ENCODE results near the gene USB1.

Gene USB1

DNA sequence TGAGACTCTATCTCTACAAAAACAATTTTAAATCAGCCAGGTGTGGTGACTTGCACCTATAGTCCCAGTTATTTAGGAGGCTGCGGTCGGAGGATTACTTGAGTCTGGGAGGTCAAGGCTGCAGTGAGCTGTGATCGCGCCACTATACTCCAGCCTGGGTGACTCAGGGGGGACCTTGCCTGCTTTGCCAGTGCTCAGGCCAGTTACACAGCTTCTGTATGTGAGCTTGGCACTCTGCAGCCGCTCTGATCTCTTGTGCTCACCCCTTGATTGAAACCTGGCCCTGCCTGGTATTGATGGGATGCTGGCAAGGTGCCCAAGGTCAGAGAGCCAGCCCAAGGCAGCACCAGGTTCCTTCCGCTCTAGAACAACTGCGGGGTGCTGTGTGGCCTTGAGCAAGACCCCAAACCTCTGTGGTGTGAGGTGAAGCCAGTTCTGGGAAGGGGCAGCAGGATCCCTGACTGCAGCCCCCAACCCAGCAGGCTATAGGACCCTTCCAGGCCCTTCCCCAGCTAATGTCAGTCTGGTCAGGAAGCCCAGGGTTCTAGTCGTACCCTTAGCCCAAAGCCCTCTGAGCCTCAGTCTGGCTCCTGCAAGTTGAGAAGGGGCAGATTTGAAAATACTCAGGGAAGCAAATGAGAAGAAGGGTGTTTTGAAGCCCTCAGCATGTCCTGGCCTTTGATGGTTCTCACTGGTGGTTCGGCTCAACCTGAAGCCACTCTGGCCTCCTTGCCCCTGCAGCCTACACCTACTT is 43.2 kb downstream of the USB1 start:
- no peak for DNase-seq (ENCODE audit: low read depth, low spot score)
- H3K27ac ChIP-seq = no peak overlapping the region

DNA sequence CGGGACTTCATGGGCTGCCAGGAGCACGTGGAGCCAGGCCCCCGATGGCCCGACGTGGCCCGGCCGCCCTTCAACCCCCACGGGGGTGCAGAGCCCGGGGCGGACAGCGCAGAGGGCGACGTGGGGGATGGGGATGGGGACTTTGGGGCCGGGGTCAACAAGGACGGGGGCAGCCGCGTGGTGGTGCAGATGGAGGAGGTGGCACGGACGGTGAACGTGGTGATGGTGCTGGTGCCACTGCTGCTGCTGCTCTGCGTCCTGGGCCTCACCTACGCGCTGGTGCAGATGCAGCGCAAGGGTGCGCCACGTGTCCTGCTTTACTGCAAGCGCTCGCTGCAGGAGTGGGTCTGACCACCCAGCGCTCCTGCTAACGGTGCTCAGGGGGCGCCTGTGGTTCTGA is 43.9 kb downstream of the USB1 start:
- DNase-seq (ENCODE audit: low read depth, low spot score) = no peak
- no peak overlapping the region for H3K27ac ChIP-seq

DNA sequence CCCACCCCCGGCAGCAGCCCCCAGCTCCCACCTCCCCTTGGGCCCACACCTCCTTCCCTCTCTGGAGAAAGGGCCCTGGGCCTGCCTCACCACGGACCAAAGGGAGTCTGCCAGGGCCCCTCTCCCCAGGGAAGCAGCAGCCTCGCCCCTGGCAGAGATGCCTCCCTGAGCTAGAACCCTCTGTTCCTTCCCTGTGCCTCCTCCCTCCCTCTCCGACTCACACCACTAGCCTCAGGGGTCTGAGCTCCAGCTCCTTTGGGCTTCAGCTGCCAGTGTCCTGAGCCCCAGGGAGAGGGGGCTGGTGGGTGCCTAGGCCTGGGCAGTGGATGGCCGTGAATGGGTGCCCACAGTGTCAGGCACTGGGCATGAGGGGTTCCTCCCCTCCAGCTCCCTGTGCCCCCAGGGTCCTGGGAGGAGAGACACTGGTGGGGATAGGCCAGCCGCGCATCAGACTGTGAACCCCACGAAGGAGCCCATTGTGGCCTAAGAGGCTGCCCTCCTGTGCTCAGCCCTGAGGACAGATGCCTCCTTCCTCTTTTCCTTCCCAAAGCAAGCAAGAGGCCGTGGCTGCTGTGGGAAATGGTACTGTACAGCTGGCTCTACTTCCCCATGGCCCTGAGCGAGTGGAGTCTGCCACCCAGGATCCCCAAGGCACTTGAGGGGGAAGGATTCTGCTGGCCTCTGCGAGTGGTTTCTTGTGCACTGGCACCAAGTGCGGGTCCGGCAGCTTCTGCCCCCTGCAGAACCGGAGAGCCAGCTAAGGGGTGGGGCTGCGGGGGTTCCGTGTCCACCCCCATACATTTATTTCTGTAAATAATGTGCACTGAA is 45.1 kb downstream of the USB1 start:
- no peak for DNase-seq (ENCODE audit: low read depth, low spot score)
- H3K27ac ChIP-seq = no peak overlapping the region

DNA sequence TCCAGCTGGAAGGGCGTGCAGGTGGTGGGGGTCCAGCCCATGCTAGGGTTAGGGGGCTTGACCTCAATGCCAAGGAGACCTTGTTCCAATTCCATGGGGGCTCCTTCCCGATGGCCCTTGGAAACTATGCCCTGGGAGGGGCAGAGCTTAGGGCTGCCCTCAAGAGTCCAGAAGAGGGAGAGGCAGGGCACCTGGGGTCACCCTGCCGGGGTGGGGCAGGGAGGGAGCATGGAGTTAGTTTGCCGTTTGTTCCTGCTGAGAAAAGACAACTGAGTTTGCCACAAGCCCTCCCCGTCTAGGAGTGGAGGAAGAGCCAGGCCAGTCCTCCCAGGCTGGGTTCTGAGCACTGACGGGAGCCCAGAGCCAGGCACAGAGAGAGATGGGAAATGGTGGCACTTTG is 45.7 kb downstream of the USB1 start:
- no peak overlapping the region for H3K27ac ChIP-seq
- DNase-seq (ENCODE audit: low read depth, low spot score) = no peak

DNA sequence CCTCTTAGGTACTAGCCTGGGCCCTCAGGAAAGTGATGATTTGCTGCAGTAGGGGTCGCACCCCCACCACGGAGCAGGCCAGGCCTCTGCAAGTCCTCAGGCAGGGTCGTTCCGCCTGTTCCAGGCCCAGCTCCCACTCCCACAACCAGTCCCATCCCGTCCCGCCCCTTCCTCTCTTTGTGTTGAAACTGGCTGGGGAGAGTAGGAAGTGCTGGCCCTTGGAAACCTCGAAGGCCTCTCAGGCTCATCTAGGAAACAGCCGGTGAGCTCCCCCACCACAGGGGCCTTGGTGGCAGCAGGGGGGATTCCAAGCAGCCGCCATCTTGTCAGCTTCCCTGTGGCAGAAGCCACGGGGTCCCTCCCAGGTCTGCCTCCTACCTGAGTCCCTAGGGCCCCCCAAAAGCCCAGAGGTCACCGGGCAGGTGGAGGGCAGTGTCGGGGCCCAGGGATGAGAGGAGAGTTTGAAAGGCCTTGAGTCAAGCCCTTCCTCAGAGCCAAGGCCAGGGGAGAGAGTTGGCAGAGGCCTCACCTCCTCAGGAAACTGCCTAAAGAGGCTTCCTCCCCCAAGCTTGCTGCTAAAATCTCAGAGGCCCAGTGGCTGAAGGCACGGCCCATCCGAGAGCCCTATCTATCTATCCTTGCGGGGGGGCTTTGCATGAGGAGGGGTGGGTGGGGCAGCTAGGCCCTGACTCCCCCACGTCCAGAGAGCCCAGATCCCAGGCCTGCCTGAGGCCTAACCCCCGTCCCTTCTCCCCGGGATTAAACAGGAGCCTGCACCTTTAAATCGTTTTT is 46.5 kb downstream of the USB1 start:
- DNase-seq (ENCODE audit: low read depth, low spot score) = no peak
- H3K27ac ChIP-seq = no peak overlapping the region

DNA sequence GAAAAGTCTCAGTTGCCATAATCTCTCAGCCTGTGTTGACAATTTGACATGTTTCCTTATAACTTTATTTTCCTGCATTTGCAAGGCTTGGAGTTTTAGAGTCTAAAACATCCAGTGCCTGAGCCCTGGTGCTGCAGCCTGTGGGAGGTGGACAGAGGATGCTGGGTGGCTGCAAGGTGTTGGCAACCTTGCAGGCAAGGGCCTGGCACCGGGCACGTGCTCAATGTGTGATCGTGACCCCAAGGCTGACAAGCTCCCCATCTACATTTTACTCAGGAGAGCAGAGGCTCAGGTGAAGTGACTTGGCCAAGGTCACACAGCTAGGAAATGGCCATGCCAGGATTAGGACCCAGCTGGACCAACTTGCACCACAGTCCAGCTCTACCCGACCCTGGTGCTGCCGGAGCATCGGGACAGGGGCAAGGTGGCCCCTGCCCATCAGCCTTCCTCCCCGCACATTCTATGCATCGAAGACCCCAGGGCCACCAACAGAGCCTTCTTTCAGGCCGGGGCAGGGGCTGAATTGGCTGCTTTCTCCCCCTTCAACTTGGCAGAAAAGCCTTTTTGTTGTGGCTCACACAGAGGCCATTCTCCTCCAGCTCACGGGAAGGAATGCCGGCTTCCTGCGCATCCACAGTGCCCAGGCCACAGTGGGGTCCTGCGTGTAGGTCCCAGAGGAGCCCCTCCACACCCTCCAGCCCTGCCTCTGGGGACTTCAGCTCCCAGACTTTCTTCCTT is 47.5 kb downstream of the USB1 start:
- DNase-seq (ENCODE audit: low read depth, low spot score) = no peak
- no peak overlapping the region for H3K27ac ChIP-seq

DNA sequence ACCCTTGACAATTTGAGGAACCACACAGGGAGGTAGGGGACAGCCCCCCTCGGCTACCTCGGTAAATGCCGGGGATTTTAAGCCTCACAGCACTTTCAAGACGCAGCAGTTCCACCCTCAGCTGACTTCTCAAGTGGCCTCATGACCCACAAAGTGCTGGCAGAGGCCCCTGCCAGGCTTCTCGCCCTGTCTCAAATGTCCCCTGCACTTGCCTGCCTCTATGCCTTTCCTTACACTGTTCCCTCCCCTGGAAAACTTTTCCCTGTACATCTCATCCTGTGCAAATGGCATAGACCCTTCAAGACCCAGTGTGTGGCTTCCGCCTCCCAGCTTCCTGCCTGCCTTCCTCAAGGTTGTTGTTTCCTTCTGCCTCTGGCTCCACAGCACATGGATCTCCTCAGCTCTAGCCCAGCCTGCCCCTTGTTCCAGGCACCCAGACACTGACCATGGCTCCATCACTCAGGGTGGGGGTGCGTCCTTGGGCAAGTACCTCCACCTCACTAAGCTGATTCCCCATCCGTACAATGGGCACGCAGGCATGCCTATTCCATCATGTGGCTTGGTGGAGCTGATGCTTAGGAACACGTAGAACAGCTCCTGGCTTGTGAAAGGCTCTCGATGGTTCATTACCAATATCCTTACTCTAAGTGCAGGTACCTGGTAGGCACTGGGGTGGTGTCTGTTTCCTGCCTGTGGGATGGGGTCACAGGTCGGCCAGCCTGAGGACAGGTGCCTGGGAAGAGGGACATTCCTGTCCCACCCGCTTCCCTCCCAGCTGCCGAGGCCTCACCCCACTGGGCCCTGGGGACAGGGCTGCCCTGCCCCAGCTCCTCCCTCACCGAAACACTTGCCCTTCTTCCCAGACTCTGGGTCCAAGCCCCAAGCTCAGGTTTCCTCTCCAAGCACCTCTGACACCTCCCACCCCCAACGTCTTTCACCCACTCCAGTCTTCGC is 48.3 kb downstream of the USB1 start:
- H3K27ac ChIP-seq = no peak overlapping the region
- no peak for DNase-seq (ENCODE audit: low read depth, low spot score)

DNA sequence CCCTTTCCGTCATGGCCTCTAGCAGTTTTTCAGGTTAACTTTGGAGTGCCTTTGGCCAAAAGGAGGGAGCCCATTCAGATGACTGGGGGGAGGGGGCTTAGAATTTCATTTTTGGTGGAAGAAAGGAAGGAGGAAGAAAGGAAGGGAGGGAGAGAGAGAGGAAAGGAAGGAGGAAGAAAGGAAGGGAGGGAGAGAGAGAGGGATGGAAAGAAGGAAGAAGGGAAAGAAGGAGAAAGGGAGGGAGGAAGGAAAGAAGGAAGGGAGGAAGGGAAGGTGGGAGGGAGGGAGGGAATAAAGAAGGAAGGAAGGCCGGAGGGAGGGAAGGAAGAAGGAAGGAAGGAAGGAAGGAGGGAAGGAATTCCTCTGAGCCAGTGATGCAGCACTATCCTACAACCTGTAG is 50.1 kb downstream of the USB1 start:
- no peak overlapping the region for H3K27ac ChIP-seq
- DNase-seq (ENCODE audit: low read depth, low spot score) = no peak

DNA sequence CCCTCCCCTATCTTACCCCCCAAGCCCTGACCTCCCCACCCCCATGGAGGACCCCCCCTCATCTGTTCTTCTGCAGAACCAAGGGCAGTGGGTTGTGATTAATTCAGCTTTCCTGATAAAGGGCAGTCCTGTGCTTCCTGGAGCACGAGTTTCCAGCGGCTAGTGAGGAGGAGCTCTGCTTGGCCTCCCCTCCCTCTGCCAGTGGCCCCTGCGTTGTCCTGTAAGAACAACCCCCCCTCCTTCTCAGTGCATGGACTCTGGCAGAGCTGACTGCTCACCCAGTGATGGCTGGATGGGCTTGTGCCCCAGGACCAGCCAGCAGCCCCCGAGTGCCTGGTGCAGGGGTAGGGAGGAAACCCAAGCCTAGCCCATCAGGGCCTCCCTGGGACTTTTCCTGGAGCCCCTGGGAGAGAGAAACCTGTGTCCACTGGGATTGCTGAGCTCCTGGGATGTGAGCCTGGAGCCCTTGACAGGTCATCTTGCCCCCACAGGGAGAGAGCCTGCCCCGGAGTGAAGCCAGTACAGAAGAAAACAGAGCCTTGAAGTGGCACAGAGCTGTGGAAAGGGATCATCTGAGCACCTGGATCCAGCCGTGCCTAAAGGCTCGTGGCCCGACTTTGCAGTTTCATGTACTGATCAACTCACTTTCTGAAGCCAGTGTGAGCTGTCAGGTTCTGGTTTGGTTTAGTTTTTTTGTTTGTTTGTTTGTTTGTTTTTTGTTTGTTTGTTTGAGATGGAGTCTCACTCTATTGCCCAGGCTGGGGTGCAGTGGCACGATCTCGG is 50.8 kb downstream of the USB1 start:
- no peak for DNase-seq (ENCODE audit: low read depth, low spot score)
- no peak overlapping the region for H3K27ac ChIP-seq

DNA sequence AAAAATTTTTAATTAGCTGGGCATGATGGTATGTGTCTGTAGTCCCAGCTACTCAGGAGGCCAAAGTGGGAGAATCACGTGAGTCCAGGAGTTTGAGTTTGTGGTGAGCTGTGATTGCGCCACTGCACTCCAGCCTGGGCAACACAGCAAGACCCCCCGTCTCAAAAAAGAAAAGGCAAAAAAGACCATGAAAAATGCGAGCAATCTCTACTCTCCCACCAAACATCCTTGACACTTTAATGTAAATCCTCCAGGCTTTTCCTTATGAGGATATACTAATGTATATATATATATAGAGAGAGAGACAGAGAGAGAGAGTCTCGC is 52.4 kb downstream of the USB1 start:
- no peak overlapping the region for H3K27ac ChIP-seq

DNA sequence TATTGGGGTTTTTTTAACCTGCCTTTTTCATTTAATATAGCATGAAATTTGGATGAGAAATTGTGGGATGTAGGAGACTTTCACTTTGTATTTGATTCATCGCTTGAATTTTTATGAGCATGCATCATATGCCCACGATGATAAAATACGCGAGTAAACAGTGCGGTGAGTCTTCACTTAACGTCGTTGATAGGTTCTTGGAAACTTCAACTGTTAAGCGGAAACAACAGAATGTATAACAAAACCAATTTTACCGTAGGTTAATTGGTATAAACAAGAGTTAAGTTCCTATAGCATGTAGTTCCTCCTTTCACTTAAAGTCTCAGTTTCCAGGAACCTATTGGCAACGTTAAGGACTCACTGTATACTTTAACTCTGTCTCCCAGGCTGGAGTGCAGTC is 53.1 kb downstream of the USB1 start:
- DNase-seq (ENCODE audit: low read depth, low spot score) = no peak

More for the DNA sequence above, 52.4 kb downstream of the USB1 start:
- no peak for DNase-seq (ENCODE audit: low read depth, low spot score)

DNA sequence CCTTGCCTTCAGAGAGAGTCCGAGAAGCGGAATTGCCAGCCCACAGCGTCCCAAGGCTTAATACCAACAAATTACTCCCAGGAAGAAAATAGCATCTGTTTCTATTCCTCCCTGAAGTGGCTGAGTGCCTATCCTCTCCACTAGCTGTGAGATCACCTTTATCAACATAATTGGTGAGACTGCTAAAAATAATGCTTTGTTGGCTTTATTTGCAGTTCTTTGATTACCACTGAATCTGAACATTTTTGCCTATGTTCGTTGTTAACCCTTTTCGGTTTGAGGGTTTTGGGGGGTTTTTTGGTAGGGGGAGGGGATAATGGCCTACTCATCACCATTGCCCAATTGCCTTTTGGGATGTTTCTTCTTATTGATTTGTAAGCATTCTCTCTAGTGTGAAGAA is 55.4 kb downstream of the USB1 start:
- no peak overlapping the region for H3K27ac ChIP-seq
- no peak for DNase-seq (ENCODE audit: low read depth, low spot score)

More for the DNA sequence above, 53.1 kb downstream of the USB1 start:
- H3K27ac ChIP-seq = no peak overlapping the region

DNA sequence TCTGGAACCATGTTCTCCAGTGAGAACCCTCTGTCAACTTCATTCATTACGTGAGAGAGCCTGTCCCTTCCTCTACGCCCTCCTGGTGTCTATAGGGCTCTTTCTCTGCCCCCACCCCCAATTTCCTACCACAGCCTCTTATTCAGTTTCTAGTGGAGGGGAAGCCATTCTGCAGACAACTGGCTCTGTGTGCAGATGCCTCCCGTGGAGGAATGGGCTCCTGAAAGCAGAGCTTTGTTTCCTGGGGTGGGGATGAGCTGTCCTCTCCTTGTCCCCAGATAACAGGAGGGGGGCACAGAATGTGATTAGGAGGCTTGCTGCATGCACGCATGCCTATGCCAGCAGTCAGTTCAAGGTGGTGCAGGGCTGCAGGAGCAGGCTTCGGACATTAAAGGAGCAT is 55.9 kb downstream of the USB1 start:
- DNase-seq (ENCODE audit: low read depth, low spot score) = no peak
- H3K27ac ChIP-seq = no peak overlapping the region

DNA sequence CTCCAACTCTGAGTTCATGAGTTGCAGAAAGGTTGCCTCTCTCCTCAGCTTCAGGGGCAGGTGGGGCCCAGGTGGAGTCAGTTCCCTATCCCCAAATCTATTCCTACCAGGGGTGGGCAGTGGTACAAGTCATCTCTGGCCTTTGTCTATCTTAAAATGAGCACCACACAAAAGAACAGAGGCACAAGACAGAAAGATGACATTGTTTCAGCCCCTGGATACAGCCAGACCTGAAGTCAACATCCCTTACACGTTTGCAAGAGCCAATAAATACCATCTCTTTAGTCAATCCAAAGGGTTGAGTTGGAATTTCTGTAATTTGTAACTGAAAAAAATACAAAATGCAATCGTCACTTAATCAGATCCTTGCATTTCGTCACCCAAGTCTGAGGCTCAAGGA is 56.6 kb downstream of the USB1 start:
- DNase-seq (ENCODE audit: low read depth, low spot score) = no peak

DNA sequence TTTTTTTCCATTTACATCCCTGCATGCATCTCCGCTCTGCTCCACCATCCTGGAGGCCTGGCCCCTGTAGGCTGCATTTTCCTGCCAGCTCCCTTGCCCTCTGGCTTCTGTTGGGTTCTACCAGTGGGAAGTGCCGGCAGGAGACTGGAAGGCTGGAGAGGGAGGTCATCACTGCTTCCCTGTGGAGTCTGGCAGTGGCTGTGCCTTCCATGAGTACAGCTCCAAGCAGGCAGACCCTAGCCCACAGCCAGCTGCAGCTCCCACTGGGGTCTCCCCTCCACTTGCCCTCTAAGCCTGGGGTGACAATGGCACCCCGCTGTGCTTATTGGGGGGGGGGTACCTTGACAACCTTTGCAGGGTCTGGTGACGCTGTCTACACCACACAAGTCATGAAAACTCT is 61.6 kb downstream of the USB1 start:
- H3K27ac ChIP-seq = no peak overlapping the region
- DNase-seq (ENCODE audit: low read depth, low spot score) = no peak

More for the DNA sequence above, 56.6 kb downstream of the USB1 start:
- no peak overlapping the region for H3K27ac ChIP-seq

DNA sequence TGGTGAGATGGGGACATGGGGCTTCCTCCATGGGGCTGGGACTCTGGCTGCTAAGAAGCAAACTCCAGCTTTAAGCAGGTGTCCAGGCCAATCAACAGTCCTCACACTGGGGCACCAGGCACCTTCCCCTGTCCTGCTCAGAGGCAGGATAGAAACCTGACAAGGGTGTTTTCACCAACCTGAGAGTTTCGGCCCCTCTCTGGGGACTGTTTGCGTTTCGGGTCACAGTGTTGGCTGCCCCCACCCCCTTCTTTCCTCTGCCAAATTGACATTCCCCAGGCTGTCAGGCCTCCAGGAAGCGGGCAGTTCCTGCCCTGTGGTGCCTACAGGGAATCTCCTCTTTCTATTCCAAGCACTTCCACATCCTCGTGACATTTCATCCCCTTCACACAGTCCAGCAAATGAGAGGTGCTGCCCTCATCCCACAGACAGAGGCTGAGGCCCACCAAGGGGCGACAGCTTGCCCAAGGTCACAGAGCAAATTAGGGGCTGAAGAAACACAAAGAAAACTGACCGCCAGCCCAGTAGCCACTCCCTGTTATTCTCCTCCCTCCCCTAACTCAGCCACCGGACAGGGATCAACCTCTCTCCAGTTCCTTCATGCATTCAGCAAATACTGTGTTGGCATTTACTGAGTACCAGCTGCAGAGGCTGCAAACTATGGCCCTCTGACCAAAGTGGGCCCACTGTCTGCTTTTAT is 62.3 kb downstream of the USB1 start:
- H3K27ac ChIP-seq = no peak overlapping the region
- DNase-seq (ENCODE audit: low read depth, low spot score) = no peak

DNA sequence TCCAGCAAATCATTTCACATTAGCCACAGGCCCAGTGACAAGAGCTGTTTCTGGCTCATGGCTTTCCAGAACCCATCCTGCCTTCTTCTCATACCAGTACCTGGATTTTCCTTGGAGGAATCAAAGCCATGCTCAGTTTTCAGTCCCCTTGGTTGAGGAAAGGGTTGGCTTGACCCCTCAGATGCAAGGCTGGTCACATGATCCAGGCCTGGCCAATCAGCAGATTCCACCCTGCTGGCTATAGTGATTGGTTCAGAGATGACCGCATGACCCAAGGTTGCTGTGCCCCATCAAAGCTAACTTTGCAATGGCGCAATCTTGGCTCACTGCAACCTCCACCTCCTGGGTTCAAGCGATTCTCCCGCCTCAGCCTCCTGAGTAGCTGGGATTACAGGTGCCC is 69.4 kb downstream of the USB1 start:
- DNase-seq (ENCODE audit: low read depth, low spot score) = no peak
- H3K27ac ChIP-seq = no peak overlapping the region

Measured in epithelial cell of prostate (primary cell).